Adrenal gland (tissue), 5 donors: ENCODE data around the gene SLAMF8.

Experiments used
- CTCF ChIP-seq, 6 experiments: fragments of 450-650 bp in 4 of 6; fragments of 200-600 bp in 2 of 6; sonication (generic) in 1 of 6; IDR thresholded peaks; 1 replicate in 5 of 6; 2 replicates in 1 of 6; pipeline versions ENCODE4 v1.5.1 to v1.8.0; 2016 to 2021; ENCODE audit warnings: antibody characterized with exemption in 6 of 6, mild to moderate bottlenecking in 2 of 6, moderate library complexity in 1 of 6
- POLR2A ChIP-seq, 2 donors: fragments of 450-650 bp; IDR thresholded peaks; one replicate each; pipeline ENCODE4 v1.6.1; 2017; ENCODE audit warnings: antibody characterized with exemption in 2 of 2, mild to moderate bottlenecking in 2 of 2, moderate library complexity in 1 of 2
- donor health status: DM: no; HTN: no; CAD: no.

- no peak for TF ChIP-seq POLR2A (IDR thresholded peaks at IDR 0.05)
- no peak for TF ChIP-seq CTCF (IDR thresholded peaks at IDR 0.05)
Observed at GRCh38 chr1:159778266-159778665, 48.4 kb upstream of the SLAMF8 start.
